NCI-H128 (cell line): ENCODE measurements around the gene DNER.

Experiments used
- DNase-seq: peaks from one replicate; lab custom pipeline; 2025; ENCODE audit not compliant: unreplicated experiment; lab: John Stamatoyannopoulos, UW

The DNER gene

DNA sequence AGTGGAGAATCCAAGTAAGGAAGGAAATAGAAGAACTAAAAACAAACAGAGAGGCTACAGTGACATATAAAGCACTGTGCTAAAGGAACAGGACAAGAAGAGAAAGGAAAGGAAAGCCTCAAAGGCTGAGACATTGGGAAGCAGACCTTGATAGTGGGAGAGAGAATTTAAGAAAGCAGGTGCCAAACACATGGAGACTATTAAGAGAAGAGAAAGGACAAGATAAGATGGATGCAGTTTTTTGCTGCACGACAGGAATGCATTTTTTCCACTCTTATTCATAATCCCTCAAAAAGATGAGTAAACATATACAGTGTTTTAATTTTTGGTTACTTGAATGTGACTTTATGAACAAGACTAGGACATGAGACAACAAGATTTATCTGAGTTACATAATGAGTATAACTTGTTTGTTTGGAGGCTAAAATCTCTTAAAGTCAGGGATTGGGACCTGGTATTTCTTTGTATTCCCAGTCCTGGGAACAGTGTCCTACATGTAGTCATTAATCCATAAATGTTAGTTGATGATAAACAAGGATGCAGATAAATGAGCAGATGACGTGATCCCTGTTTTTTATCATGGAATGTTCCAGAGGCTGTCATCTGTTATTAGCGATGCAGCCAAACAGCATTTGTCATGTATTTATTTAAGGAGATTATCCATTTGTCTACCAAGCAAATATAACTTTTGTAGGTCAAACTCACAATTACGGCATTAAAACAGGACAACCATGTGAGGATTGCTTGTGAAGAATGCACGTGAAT, 141.7 kb downstream of the DNER start:
- no peak for DNase-seq

DNA sequence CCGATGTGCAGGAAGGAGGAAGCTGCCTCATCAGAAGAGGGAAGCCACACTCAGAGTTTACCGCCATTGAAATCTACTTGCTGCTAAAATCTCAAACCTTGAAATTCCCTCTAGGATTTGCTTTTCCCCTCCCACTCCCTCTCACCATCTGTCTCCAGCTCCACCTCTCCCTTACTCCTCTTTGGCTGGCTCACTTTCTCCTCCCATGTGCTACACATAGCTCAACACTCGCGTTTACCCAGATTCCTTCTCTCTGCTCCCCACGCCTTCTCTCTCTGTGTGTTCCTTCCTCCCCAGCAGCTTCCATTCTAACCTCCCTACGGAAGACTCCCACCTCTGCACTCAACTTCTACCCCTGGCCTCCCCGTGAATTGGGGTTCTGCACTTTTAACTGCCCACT, 143.1 kb downstream of the DNER start:
- DNase-seq, result no peak

DNA sequence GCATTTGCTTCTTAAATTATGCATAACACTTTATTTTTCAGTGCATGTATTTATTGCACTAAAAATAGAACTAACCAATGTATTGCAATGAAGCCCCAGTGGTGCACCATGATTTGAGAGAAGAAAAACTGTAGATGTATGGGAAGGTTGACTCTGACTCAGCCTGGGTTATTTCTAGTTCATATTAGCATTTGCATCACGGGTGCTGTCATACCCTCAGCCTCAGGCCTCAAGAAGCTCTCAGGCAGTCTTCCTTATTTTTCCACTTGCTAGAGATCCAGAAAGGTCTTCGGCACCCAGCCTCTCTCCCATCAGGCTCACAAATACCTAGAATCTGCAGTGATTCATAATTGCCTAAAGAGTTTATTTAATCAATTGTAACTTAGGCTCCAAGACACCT, 148.0 kb downstream of the DNER start:
- DNase-seq, result no peak

DNA sequence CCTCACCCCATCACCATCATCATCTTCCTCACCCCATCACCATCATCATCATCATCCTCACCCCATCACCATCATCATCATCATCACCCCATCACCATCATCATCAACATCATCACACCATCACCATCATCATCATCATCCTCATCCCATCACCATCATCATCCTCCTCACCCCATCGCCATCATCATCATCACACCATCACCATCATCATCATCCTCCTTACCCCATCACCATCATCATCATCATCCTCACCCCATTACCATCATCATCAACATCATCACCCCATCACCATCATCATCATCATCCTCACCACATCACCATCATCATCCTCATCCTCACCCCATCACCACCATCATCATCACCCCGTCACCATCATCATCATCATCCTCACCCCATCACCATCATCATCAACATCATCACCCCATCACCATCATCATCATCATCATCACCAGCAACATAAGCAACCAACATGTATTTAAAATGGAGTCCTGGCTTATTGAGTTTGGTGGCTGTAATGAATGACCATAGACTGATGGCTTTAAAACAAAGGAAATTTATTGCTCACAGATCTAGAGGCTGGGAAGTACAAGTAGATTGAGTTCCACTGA, 150.0 kb downstream of the DNER start:
- no peak for DNase-seq

DNA sequence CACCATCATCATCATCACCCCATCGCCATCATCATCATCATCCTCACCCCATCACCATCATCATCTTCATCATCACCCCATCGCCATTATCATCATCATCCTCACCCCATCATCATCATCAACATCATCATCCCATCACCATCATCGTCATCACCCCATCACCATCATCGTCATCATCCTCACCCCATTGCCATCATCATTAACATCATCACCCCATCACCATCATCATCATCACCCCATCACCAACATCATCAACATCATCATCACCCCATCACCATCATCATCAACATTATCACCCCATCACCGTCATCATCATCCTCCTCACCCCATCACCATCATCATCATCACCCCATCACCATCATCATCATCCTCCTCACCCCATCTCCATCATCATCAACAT, 151.0 kb downstream of the DNER start:
- no peak for DNase-seq

DNA sequence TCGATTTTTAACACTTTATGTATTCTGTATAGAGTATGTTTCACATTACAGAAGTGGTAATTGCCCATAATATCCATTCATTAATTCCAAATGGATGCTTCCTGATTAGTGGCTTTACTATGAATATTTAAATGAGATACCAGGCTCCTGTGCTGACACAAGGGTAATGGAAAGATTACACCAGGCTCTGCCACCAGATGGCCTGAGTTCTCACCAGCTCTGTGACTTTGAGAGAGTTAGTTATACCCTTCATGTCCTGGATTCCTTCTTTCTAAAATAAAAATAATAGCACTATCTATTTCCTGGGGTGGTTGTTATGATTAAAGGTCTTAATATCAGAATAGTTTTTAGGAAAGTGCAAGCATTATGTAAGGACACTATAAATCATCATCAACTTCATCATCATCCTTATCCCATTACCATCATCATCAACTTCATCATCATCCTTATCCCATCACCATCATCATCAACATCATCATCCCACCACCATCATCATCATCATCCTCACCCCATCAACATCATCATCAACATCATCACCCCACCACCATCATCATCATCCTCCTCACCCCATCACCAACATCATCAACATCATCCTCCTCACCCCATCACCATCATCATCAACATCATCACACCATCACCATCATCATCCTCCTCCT, 151.8 kb downstream of the DNER start:
- no peak for DNase-seq

DNA sequence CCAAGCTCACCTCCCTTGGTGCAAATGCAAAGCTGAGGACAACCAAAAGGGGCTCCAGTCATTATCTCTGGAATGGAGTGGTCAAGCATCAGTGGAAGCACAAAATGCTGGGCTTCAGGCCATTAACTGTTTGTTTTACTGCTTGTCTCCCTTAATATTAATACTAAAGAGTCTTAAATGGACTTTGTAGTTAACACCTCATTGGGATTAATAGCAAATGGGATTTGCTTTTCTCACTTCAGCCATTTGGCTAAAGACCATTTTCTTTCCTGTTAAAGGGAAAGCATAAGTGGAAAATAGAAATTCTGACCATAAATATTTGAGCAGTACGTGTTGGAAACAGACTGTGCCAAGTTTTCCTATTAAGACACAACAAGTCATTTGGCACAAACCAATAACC, 154.4 kb downstream of the DNER start:
- no peak for DNase-seq

DNA sequence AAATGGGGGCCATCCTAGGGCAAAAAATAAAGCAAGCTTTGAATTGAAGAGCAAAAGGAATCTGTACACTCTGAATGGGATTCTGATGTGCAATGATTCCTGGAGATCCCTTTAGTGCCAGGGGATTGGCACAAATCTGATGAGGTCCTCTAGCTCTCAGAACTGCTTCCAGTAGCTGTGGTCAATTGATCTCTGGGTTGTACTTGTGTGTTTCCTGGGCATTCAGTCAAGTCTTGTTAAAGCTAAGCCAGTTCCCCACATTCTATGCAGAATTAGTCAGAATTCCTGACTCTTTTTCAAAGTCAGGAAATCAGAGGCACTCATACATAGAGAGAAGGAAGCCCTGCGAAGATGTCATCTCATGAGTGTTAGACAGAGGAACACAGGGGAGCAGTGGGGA, 161.3 kb downstream of the DNER start:
- no peak for DNase-seq

DNA sequence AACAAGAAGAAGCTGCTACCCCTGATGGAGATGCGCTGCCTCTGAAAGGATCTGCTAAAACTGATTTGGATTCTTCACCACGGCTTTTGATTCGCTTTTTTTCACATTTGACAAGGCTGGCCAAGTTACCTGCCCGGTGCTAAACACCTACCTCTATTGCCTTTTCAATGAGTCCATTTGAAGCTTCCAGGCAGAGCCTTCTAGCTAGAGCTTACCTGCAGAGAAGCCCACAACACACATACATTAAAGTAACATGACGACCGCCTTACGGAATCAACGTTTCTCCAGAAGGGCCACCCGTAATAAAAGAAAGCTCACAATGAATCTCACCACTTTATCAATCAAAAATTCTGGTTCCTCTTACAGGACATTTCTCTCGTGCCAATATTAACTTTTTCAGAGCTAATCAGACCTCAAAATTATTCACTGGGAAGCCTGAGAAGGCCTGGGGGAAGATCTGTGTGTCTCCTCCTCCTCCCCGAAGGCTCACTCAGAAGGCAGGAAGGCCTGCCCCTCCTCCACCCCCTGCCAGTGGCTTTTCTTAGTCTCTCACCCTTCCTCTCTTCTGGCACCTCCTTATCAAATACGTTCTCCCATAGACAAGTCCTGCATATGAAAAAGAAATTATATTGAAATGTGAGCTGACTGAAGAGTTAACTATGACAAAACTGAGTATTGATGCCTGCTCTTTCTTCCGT, 171.0 kb downstream of the DNER start:
- no peak for DNase-seq

DNA sequence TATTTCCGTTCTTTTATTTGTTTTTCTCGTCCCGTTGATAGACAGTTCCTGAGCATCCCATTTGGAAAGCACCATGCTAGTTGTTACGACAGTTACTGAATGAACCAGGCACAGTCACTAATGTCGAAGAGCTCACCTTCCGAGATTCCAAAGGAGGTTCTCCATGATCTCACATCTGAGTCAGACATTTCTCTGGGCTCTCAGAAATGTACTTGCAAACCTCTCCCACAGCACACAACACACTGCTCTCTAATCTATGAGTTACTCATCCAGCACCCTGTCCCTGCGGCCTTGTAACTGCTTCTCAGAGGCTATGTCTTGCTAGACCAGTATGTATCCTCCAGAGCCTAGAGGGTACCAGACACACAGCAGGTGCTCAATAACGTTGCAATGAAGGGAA, 174.7 kb downstream of the DNER start:
- no peak for DNase-seq

DNA sequence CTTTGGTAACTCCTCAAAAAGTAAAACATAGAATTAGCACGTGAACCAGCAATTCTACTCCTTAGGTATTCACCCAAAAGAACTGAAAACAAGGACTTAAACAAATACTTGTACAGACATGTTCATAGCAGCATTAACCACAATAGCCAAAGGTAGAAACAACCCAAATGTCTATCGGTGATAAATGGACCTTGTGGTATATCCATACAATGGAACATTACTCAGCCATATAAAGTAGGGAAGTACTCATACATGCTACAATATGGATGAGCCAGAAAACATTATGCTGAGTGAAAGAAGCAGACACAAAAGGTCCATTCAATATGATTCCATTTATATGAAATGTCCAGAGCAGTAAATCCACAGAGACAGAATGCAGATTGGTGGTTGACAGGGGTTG, 182.8 kb downstream of the DNER start:
- DNase-seq, result no peak

DNA sequence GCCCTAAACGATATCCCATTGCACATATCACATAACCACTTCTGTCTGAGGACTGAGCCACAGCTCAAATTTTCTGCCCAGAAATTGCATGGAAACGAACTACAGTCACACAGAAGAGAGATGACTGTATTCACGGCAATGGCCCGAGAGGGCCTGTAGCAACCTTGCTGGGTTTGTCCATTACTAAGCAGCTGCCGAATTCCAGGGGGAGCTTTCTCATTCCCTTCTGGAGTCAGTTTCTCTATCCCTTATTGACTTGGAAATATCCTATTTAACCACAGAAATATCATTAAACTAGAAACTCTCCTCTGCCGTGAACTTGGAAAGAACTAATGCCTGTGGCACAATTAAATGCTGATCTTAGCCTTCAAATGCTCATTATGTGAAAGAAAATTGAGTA, 183.9 kb downstream of the DNER start:
- no peak for DNase-seq

DNA sequence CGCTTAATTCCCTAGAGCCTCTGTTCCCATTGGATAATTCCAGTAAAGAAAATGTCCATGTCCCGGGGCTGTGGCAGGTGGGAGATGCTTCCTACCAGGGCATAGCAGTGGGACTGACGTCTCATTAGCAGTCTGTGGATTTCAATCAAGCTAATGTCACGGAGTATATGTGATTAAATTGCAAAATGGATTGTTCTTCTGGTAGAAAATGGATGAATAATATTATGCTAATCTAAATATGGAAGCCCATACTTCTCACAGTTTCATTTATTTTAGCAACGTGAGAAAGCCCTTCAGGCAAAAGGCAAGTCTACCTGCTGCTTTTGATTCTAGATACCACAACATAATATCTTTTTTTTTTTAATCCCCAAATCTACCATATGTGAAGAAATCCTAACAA, 185.5 kb downstream of the DNER start:
- DNase-seq, result no peak

DNA sequence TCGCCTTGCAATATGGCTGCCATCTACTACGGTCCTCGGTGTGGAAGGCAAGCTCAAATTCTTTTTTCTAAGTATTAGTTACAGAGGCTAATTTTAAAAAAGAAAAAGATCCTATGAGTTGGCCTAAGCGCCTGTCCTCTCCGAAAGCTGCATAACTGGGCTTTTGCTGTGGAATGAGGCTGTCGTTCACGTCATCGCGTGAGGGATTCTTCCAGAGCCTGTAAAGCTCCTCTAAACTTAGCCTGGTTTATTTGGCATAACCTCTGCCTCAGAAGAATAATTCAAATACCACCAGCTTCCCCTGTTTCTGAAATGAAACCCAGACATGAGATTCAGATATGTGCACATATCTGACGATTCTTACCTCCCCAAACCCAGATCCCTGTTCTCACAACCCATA, 187.4 kb downstream of the DNER start:
- DNase-seq, result no peak

DNA sequence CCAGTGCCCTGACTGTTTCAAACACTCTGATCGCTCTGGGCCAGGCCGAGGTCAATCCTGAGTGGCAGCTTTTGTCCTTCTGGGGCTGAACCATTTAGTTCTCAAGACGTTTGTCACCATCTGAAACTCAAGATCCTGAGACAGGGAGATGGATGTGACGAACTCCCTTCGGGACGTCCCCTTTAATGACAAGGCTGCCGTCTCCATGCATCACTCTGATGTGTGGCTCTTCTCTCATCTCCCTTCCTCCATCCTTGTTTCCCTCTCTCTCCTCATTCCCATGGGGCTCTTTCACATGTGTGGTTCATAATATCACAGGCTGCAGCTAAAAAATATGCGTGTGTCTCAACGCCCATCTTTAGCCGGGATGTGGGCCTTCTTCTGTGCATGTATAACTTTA, 189.6 kb downstream of the DNER start:
- DNase-seq, result no peak

DNA sequence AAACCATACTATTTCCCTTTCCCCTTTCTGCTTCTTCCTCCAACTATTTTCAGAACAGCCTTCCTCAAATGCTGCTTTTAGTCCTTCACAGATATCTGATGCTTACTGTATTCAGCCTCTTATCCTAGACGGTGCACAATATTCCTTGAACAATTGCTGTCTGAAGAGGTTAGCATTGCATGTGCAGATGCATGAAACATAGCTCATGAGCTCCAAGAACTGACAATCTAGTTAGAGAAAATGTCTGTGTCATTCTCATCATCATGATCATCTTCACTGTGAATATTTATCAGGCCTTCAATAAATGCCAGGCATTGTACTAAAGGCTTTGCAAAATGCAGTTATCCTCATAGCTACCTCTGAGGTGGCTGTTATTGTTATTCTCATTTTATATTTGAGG, 190.7 kb downstream of the DNER start:
- no peak for DNase-seq

DNA sequence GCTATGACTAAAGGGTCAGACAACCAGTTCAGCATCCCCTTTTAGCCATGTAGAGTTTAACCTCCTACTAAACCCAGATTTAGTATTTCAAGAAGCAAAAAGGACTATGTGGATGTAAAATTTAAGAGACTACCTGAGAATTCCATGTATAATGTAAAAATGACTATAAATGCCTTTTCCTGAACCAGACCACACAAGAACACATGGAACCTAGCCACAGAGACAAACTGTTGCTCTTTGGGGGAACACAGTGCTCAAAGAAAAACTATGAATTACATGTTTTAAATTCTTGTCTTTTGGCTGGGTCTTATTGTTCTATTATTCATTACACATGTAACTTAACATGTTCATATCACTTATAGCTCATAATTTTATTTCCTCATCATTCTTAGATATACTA, 192.8 kb downstream of the DNER start:
- DNase-seq, result no peak

DNA sequence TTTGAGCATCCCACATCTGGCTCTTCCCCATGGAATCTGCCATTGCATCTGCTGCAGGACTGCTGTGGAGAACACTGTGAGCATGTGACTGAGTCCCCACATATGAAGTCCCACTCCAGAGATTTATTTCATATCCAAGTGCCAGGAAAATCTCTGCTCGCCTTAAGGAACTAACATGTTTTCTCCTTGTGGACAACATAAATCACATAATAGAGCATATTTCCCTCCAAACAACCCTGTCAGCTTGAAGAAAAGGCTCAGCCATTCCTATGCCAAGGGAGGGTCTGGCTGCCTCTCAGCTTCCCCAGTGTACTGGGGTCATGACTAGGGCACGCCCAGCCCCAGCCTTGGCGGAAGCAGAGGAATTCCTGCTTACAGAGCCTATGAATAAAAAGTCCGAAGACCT, 193.7 kb downstream of the DNER start:
- DNase-seq, result no peak

DNA sequence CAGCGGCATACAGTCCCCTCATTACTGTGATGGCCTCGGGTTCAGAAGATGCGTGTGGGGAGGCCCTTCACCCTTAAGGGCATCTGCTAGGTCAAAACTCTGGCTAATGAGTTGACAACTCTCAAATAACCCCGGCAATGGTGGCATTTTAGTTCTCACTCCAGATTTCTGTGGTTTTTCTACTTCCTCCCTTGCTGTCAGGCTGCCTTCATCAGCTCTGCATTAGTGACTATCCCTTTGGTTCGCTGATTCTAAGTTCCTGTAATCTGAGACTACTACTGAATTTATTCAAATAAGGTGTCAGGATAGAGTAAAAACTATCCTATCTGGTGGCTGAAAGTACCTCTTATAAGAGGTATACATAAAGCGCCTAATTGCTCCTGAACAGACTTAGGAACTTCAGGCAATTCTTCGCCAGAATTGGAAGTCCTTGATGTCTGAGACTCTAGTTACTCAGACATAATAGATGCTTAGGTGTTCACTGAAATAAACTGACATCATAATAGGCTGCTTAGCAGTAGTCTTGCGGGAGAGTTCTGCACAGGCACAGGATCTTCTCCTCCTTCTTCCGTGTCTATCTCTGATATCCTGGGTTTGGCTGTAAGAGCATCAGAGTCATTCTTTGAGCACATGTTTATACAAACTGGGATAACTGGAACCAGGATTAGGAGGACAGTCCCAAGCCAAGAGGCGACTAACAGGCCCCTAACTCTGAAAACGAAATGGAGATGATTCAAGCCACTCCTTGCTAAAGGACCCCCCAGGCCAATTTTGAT, 194.5 kb downstream of the DNER start:
- no peak for DNase-seq

DNA sequence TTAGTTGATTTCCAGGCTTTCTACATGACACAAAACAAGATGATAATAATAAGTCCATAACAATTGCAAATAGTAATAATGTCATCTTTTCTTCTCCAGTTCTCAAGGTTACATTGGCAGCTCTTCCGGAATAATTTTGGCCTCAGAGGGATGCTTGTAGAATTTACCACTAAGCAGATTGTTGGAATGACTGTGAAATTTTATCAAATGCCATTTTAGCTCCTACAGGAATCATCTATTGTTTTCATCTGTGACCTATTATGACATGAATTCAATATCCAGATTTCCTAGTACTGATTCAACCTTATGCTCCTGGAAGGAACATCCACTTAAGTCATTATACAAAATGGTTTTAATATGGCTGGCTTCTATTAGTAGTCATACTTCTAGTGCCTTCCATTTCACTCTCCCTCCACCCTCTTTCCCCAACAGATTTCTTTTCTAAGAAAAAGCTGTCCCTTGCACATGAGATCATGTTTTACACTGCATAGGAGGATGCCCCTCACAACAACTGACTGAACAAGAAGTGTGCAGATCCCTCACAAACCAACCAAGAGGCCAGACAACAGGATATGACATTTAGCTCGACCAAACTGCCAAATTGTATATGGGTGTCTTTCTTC, 200.0 kb downstream of the DNER start:
- DNase-seq, result no peak

DNA sequence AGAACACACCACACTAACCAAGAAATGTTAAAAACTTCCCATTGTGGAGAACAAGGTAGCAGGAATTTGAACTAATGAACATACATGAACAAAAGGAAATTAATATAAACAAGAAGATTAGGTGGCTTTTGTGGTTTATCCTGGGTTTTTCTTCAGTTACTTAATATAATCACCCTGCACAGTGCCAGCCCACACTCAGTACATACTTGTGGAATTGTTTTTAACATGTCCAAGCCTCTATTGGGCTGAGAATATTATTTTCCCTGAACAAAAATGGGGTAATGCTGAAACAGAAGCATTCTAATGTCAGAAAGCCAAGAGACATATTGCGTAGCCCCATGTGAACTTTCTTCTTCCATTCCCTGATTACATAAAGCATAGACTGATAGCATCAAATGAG, 202.8 kb downstream of the DNER start:
- DNase-seq, result no peak
